Kidney epithelial cell (primary cell): ENCODE measurements around the gene PPP3CA. TPM values are rescaled to one million over a fixed set of nuclear protein-coding genes. Genes with fewer than 3 reads are reported as not detected.
"Not testable (repeated sequence)": the region's sequence is repeated elsewhere in the genome, so short reads cannot be mapped to it uniquely, and the experiment has no call there.

Experiments
- DNase-seq: peaks from one replicate; pipeline ENCODE4 v3.0.0-alpha.2; 2010; ENCODE audit warnings: low read depth
- H3K27me3 ChIP-seq: 2 replicates; pipeline ENCODE4 v1.6.0; 2011; ENCODE audit warnings: low read length; ENCODE audit not compliant: control insufficient read depth, insufficient read depth
- H3K36me3 ChIP-seq: 2 replicates; pipeline ENCODE4 v1.5.1; 2011; ENCODE audit warnings: low read length; ENCODE audit not compliant: control insufficient read depth, insufficient read depth
- H3K4me3 ChIP-seq: 2 replicates; pipeline ENCODE4 v1.5.1; 2011; ENCODE audit warnings: low read depth, mild to moderate bottlenecking, control low read depth, low read length
- total RNA-seq: library from RNA; depleted of rRNA; stranded (reverse); fragments of >200 nt; gene quantifications from 2 replicates; pipeline ENCODE4 v1.2.3, GENCODE V29; 2015
- TF ChIP-seq, protein P1 (sequence below): IDR thresholded peaks from 2 replicates; pipeline ENCODE4 v1.5.1; 2011; ENCODE audit warnings: mild to moderate bottlenecking, moderate library complexity, low read length, control low read depth, inconsistent platforms; ENCODE audit not compliant: insufficient read depth, poor library complexity, severe bottlenecking

PPP3CA gene
- total RNA-seq, 1 donor from 2014 or later: 26.5 TPM

- H3K27me3 ChIP-seq: no peaks in the 10 kb centered on the region
- TF ChIP-seq, protein P1, sequence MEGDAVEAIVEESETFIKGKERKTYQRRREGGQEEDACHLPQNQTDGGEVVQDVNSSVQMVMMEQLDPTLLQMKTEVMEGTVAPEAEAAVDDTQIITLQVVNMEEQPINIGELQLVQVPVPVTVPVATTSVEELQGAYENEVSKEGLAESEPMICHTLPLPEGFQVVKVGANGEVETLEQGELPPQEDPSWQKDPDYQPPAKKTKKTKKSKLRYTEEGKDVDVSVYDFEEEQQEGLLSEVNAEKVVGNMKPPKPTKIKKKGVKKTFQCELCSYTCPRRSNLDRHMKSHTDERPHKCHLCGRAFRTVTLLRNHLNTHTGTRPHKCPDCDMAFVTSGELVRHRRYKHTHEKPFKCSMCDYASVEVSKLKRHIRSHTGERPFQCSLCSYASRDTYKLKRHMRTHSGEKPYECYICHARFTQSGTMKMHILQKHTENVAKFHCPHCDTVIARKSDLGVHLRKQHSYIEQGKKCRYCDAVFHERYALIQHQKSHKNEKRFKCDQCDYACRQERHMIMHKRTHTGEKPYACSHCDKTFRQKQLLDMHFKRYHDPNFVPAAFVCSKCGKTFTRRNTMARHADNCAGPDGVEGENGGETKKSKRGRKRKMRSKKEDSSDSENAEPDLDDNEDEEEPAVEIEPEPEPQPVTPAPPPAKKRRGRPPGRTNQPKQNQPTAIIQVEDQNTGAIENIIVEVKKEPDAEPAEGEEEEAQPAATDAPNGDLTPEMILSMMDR: no peak
- no peak overlapping the region for H3K4me3 ChIP-seq
- no peak for DNase-seq
- no peaks in the 10 kb centered on the region for H3K36me3 ChIP-seq
These were observed 246.3 kb downstream of the PPP3CA start for GRCh38 chr4:101101072-101101471.

GRCh38 chr4:101098666-101099400, 248.5 kb downstream of the PPP3CA start:
- DNase-seq: no peak
- Histone ChIP-seq H3K4me3 (no peak overlapping the region), H3K36me3 (no peaks in the 10 kb centered on the region), H3K27me3 (no peaks in the 10 kb centered on the region)
- TF ChIP-seq, protein P1: no peak

GRCh38 chr4:101092609-101093008, 254.7 kb downstream of the PPP3CA start:
- not testable (repeated sequence) for H3K36me3 ChIP-seq, H3K27me3 ChIP-seq, DNase-seq, H3K4me3 ChIP-seq

GRCh38 chr4:101089168-101089567, 258.2 kb downstream of the PPP3CA start:
- Histone ChIP-seq H3K27me3 (no peaks in the 10 kb centered on the region), H3K36me3 (no peaks in the 10 kb centered on the region), H3K4me3 (no peak overlapping the region)
- TF ChIP-seq, protein P1: no peak
- DNase-seq: no peak

- no peak overlapping the region for H3K4me3 ChIP-seq
- TF ChIP-seq, protein P1: no peak
- H3K36me3 ChIP-seq: no peaks in the 10 kb centered on the region
- H3K27me3 ChIP-seq: no peaks in the 10 kb centered on the region
- DNase-seq: no peak
These were observed 260.3 kb downstream of the PPP3CA start for GRCh38 chr4:101086801-101087586.

DNA sequence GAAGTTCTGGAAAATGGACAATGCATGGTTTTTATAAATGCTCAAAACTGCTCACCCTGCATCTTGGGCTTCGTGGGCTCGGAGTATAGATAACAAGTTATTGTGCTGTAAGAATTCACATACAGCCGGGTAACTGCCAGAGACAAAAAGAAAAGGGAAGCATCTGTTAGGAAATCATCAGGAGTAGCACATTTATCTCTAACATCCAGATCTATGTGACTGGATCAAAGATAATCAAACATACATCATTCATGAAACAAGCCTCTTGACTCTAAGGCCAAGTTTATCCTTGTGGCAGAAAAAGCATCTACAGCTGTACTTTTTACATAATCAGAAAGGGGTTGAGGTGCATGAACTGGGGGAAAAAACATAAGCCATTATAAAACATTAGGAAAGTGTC, 264.2 kb downstream of the PPP3CA start:
- DNase-seq: no peak
- Histone ChIP-seq H3K36me3 (no peaks in the 10 kb centered on the region), H3K4me3 (no peak overlapping the region), H3K27me3 (no peaks in the 10 kb centered on the region)
- TF ChIP-seq, protein P1: no peak
